GM23338 (cell line): ENCODE measurements around the gene NR3C1. TPM values are rescaled to one million over a fixed set of nuclear protein-coding genes. Genes with fewer than 3 reads are reported as not detected.

Experiments used
- ATAC-seq: fragments of 200-7000 bp; cut with Tn5 transposase; 3 replicates; pipeline ENCODE4 v1.9.1; 2020
- DNase-seq: peaks from one replicate; pipeline ENCODE4 v3.0.0-alpha.2; 2015; ENCODE audit warnings: low spot score
- H2AFZ ChIP-seq: fragments of 200-600 bp; sonication (generic); 2 replicates; pipeline ENCODE4 v1.8.0; 2016; ENCODE audit warnings: antibody characterized with exemption, mild to moderate bottlenecking, moderate library complexity
- H3F3A ChIP-seq: fragments of 200-600 bp; sonication (generic); replicated peaks from 2 replicates; pipeline ENCODE4 v1.8.0; 2017; ENCODE audit warnings: antibody characterized with exemption, mixed run types, low read depth
- H3K27ac ChIP-seq: fragments of 200-600 bp; sonication (generic); 2 replicates; pipeline ENCODE4 v1.6.1; 2016; ENCODE audit warnings: low read depth
- H3K27me3 ChIP-seq: fragments of 200-600 bp; sonication (generic); 2 replicates; pipeline ENCODE4 v1.8.0; 2016; ENCODE audit warnings: mild to moderate bottlenecking, mixed run types, moderate library complexity; ENCODE audit not compliant: insufficient read depth
- H3K36me3 ChIP-seq: fragments of 200-600 bp; sonication (generic); 2 replicates; pipeline ENCODE4 v1.8.0; 2016; ENCODE audit warnings: mild to moderate bottlenecking; ENCODE audit not compliant: insufficient read depth
- H3K4me1 ChIP-seq: fragments of 200-600 bp; sonication (generic); 2 replicates; pipeline ENCODE4 v1.8.0; 2016; ENCODE audit warnings: mild to moderate bottlenecking, moderate library complexity; ENCODE audit not compliant: insufficient read depth
- H3K4me2 ChIP-seq: fragments of 200-600 bp; sonication (generic); 2 replicates; pipeline ENCODE4 v1.7.1; 2017; ENCODE audit warnings: mixed run types
- H3K4me3 ChIP-seq: fragments of 200-600 bp; sonication (generic); 2 replicates; pipeline ENCODE4 v1.6.1; 2016; ENCODE audit warnings: mixed run types
- H3K79me2 ChIP-seq: fragments of 200-600 bp; sonication (generic); replicated peaks from 2 replicates; pipeline ENCODE4 v1.8.0; 2017; ENCODE audit warnings: mild to moderate bottlenecking; ENCODE audit not compliant: insufficient read depth
- H3K9me2 ChIP-seq: fragments of 200-600 bp; sonication (generic); 2 replicates; pipeline ENCODE4 v1.8.0; 2017; ENCODE audit not compliant: insufficient read depth
- H4K20me1 ChIP-seq: fragments of 200-600 bp; sonication (generic); replicated peaks from 2 replicates; pipeline ENCODE4 v1.8.0; 2017; ENCODE audit warnings: mild to moderate bottlenecking; ENCODE audit not compliant: insufficient read depth
- H3K27ac Mint-ChIP-seq: 2 replicates; pipeline ENCODE4 v1.8.0; 2020; ENCODE audit warnings: inconsistent platforms, mild to moderate bottlenecking, moderate library complexity, mixed read lengths
- H3K27me3 Mint-ChIP-seq: 3 replicates; pipeline ENCODE4 v1.8.0; 2022; ENCODE audit warnings: low read depth, mild to moderate bottlenecking, moderate library complexity, mixed read lengths, inconsistent platforms; ENCODE audit not compliant: insufficient read depth, poor library complexity
- H3K36me3 Mint-ChIP-seq: 3 replicates; pipeline ENCODE4 v1.8.0; 2021; ENCODE audit warnings: low read depth, mild to moderate bottlenecking, inconsistent platforms, moderate library complexity, mixed read lengths
- H3K4me1 Mint-ChIP-seq: 3 replicates; pipeline ENCODE4 v1.8.0; 2020; ENCODE audit warnings: mild to moderate bottlenecking, inconsistent platforms, mixed read lengths
- H3K4me3 Mint-ChIP-seq: 3 replicates; pipeline ENCODE4 v1.8.0; 2021; ENCODE audit warnings: moderate library complexity, mild to moderate bottlenecking, inconsistent platforms, mixed read lengths
- H3K9me3 Mint-ChIP-seq: 3 replicates; pipeline ENCODE4 v1.8.0; 2020; ENCODE audit warnings: moderate library complexity, mild to moderate bottlenecking, inconsistent platforms, mixed read lengths
- CREB1 ChIP-seq: fragments of 250-450 bp; sonication (Bioruptor Pico); IDR thresholded peaks from 2 replicates; pipeline ENCODE4 v1.5.0; 2020; ENCODE audit warnings: low read depth, mild to moderate bottlenecking, moderate library complexity
- CTCF ChIP-seq, 2 experiments: fragments of 200-600 bp in 1 of 2; sonication (generic) in 1 of 2; conservative IDR thresholded peaks; 2 replicates each; pipeline versions ENCODE4 v1.5.1 to v1.6.1; 2016 to 2017; ENCODE audit warnings: antibody characterized with exemption in 2 of 2, low read depth in 2 of 2, mild to moderate bottlenecking in 2 of 2, moderate library complexity in 1 of 2
- JUNB ChIP-seq: IDR thresholded peaks from one replicate; pipeline ENCODE4 v1.6.1; 2016; ENCODE audit warnings: antibody characterized with exemption; ENCODE audit not compliant: unreplicated experiment
- POLR2AphosphoS5 ChIP-seq: IDR thresholded peaks from 2 replicates; pipeline ENCODE4 v1.6.1; 2016; ENCODE audit warnings: antibody characterized with exemption, low read depth
- ZNF462 ChIP-seq: fragments of 250-450 bp; sonication (Bioruptor Pico); IDR thresholded peaks from 2 replicates; pipeline ENCODE4 v1.5.0; 2020; ENCODE audit warnings: mild to moderate bottlenecking, moderate library complexity
- polyA plus RNA-seq: library from polyadenylated mRNA; unstranded; fragments of >200 nt; fragmentation: Nextera tagmentation; extraction: Ambion mirVana; gene quantifications from 2 replicates; pipeline ENCODE4 v1.2.1, GENCODE V29; 2016
- total RNA-seq: library from RNA; depleted of rRNA; stranded (reverse); fragments of >200 nt; shearing (Covaris generic); gene quantifications from 2 replicates; pipeline ENCODE4 v1.2.3, GENCODE V29; 2014

Gene NR3C1
- total and polyA plus RNA-seq, 2 experiments from 2014 or later, result 1.2 to 4.6 TPM

GRCh38 chr5:143284002-143284401 is 119.5 kb downstream of the NR3C1 start:
- Histone ChIP-seq H3K27ac (no peak overlapping the region), H3K27me3 (no peaks in the 10 kb centered on the region), H3K4me2 (no peak overlapping the region), H2AFZ (no peak overlapping the region), H3K4me3 (no peak overlapping the region), H4K20me1 (no peaks in the 10 kb centered on the region), H3K36me3 (no peaks in the 10 kb centered on the region), H3K79me2 (no peaks in the 10 kb centered on the region), H3K4me1 (peaks cover 14% of the 10 kb centered on the region), H3K9me2 (no peaks in the 10 kb centered on the region), H3F3A (no peaks in the 10 kb centered on the region)
- no peak for DNase-seq
- no peak for TF ChIP-seq POLR2AphosphoS5
- TF ChIP-seq CREB1, result no peak
- TF ChIP-seq CTCF (conservative IDR thresholded peaks at IDR 0.05; ENCODE audit: low read depth in 2 of 2), result no peak
- no peak for TF ChIP-seq JUNB
- TF ChIP-seq ZNF462 (CRISPR knock-in tag), result no peak
- H3K4me1 Mint-ChIP-seq, result peaks cover 14% of the 10 kb centered on the region
- no peak overlapping the region for H3K27ac Mint-ChIP-seq
- no peaks in the 10 kb centered on the region; the same call in 2 of the 3 replicates for H3K9me3 Mint-ChIP-seq
- no peaks in the 10 kb centered on the region for H3K27me3 Mint-ChIP-seq
- H3K4me3 Mint-ChIP-seq, result no peak overlapping the region
- H3K36me3 Mint-ChIP-seq, result peaks cover 12% of the 10 kb centered on the region; the same call in 2 of the 3 replicates
- no peak for ATAC-seq
